Measurements from ENCODE around the gene KLHL42.

The KLHL42 gene

DNA sequence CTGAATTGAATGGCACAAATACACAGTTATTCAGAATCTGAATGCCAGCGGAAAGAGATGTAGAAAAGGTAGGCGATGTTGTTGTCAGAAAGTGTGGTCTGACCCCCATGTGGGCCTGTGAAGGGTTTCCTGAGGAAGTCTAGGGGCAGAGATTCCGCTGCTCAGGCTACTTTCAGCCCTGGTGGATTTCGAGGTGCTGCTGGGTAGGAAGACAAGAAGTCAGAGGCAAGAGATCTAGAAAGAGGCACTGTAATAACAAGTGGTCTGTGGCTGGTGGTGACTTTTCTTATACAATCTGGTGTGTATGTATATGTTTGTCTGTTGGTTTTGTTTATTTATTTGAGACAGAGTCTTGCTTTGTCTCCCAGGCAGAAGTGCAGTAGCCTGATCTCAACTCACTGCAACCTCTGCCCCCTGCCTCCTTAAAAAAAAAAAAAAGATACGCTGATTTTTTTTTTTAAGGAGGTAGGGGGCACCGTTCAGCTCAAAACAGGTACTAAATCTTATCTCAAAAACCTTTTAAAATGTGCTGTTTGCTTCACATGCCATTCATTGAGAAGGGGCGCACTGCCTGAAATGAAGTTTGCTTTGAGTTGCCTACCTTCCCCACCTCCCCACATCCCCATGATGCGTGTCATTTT lies 27.1 kb downstream of the KLHL42 start:
- no peak overlapping the region for H3K4me3 ChIP-seq (ENCODE audit: low read length)
- TF ChIP-seq, protein P1, sequence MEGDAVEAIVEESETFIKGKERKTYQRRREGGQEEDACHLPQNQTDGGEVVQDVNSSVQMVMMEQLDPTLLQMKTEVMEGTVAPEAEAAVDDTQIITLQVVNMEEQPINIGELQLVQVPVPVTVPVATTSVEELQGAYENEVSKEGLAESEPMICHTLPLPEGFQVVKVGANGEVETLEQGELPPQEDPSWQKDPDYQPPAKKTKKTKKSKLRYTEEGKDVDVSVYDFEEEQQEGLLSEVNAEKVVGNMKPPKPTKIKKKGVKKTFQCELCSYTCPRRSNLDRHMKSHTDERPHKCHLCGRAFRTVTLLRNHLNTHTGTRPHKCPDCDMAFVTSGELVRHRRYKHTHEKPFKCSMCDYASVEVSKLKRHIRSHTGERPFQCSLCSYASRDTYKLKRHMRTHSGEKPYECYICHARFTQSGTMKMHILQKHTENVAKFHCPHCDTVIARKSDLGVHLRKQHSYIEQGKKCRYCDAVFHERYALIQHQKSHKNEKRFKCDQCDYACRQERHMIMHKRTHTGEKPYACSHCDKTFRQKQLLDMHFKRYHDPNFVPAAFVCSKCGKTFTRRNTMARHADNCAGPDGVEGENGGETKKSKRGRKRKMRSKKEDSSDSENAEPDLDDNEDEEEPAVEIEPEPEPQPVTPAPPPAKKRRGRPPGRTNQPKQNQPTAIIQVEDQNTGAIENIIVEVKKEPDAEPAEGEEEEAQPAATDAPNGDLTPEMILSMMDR (conservative IDR thresholded peaks at IDR 0.05; ENCODE audit: low read depth, low read length) = no peak
- no peak for DNase-seq (ENCODE audit: low read depth)

GRCh38 chr12:27808841-27809240 lies 28.8 kb downstream of the KLHL42 start:
- TF ChIP-seq, protein P1 (conservative IDR thresholded peaks at IDR 0.05; ENCODE audit: low read depth, low read length) = no peak
- no peak overlapping the region for H3K4me3 ChIP-seq (ENCODE audit: low read length)
- DNase-seq (ENCODE audit: low read depth) = no peak

- TF ChIP-seq, protein P1 (conservative IDR thresholded peaks at IDR 0.05; ENCODE audit: low read depth, low read length) = no peak
- no peak for DNase-seq (ENCODE audit: low read depth)
- H3K4me3 ChIP-seq (ENCODE audit: low read length) = no peak overlapping the region
Observed at GRCh38 chr12:27810756-27811155, 30.7 kb downstream of the KLHL42 start.

DNA sequence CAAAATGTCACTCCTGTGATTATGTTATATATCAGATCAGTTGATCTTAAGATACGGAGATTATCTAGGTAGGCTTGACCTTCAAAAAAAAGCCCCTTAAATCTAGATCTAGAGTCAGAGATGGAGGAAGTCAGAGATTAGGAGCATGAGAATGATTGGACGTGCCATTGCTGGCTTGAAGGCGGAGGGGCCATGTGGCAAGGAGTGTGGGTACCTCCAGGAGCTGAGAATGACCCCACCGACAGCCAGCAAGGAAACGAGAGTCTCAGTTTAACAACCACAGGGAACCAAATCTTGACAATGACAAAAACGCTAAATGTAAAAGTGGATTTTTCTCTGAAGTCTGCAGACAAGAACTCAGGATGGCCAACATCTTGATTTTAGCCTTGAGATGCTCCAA lies 32.5 kb downstream of the KLHL42 start:
- DNase-seq (ENCODE audit: low read depth) = no peak
- TF ChIP-seq, protein P1 (conservative IDR thresholded peaks at IDR 0.05; ENCODE audit: low read depth, low read length) = no peak
- H3K4me3 ChIP-seq (ENCODE audit: low read length) = no peak overlapping the region

DNA sequence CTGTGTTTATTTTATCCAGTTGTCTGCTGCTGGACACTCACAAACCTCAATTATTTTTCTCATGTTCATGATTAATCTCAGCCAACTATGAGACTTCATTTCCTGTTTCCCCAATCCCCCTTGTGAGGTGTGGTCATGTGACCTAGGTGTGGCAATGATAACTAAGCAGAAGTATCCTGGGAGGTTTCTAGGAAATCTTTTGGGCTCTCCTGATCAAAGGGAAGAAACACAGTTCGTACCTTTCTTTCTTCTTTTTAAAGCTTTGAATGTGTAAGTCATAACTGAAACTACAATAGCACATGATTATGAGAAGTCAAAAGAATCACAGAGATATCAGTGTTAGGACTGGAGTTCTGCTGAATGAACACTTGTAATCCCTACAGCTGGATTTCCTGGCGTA lies 34.4 kb downstream of the KLHL42 start:
- TF ChIP-seq, protein P1 (conservative IDR thresholded peaks at IDR 0.05; ENCODE audit: low read depth, low read length) = no peak
- no peak for DNase-seq (ENCODE audit: low read depth)
- H3K4me3 ChIP-seq (ENCODE audit: low read length) = no peak overlapping the region

- DNase-seq (ENCODE audit: low read depth) = no peak
- TF ChIP-seq, protein P1 (conservative IDR thresholded peaks at IDR 0.05; ENCODE audit: low read depth, low read length) = no peak
- H3K4me3 ChIP-seq (ENCODE audit: low read length) = no peak overlapping the region
Observed at GRCh38 chr12:27814851-27815591, 35.0 kb downstream of the KLHL42 start.

DNA sequence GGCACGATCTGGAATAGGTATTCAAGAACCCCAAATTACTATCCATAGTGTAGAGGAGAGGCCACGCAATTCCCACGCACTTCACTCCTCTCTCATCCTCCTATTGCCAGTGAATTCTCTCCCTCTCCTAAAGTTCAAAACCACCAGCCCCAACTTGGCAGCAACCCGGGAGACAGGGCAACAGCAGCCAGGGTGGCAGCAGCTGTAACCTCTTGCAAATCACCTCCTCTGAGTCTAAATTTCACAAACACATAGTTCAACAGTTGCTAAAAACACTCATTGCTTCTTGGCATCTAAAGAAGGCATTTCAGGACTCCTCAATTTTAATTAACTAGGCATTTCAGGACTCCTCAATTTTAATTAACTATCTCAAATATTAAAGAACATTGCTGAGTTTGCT lies 37.7 kb downstream of the KLHL42 start:
- TF ChIP-seq, protein P1 (conservative IDR thresholded peaks at IDR 0.05; ENCODE audit: low read depth, low read length) = no peak
- no peak for DNase-seq (ENCODE audit: low read depth)
- H3K4me3 ChIP-seq (ENCODE audit: low read length) = no peak overlapping the region

Measured in retinal pigment epithelial cell (primary cell).